Osteocyte (in vitro differentiated cells): ENCODE data around the gene PTPA. TPM values are rescaled to one million over a fixed set of nuclear protein-coding genes. Genes with fewer than 3 reads are reported as not detected.
A peak's percentile ranks its signal among the peaks of the same experiment; 100 is the strongest.
"Not testable (repeated sequence)": the region's sequence is repeated elsewhere in the genome, so short reads cannot be mapped to it uniquely, and the experiment has no call there.

ENCODE experiments used
- DNase-seq: peaks from one replicate; pipeline ENCODE4 v3.0.0; 2021; ENCODE audit warnings: mixed read lengths; ENCODE audit not compliant: unreplicated experiment; ENCODE audit errors: extremely low spot score
- H3K27ac Mint-ChIP-seq: one replicate; pipeline ENCODE4 v1.8.0; 2021; ENCODE audit warnings: mild to moderate bottlenecking, mixed read lengths; ENCODE audit not compliant: unreplicated experiment
- H3K27me3 Mint-ChIP-seq: one replicate; pipeline ENCODE4 v1.8.0; 2021; ENCODE audit warnings: mixed read lengths; ENCODE audit not compliant: unreplicated experiment
- H3K36me3 Mint-ChIP-seq: one replicate; pipeline ENCODE4 v1.8.0; 2021; ENCODE audit warnings: mixed read lengths; ENCODE audit not compliant: unreplicated experiment
- H3K4me1 Mint-ChIP-seq: one replicate; pipeline ENCODE4 v1.8.0; 2021; ENCODE audit warnings: mixed read lengths; ENCODE audit not compliant: unreplicated experiment
- H3K4me3 Mint-ChIP-seq: one replicate; pipeline ENCODE4 v1.8.0; 2021; ENCODE audit warnings: mild to moderate bottlenecking, moderate library complexity, mixed read lengths; ENCODE audit not compliant: unreplicated experiment
- H3K9me3 Mint-ChIP-seq: one replicate; pipeline ENCODE4 v1.8.0; 2021; ENCODE audit warnings: mixed read lengths; ENCODE audit not compliant: unreplicated experiment
- CTCF ChIP-seq: fragments of 200-600 bp; sonication (generic); IDR thresholded peaks from 2 replicates; pipeline ENCODE4 v1.5.0; 2021; ENCODE audit warnings: antibody characterized with exemption, mild to moderate bottlenecking, moderate library complexity
- total RNA-seq: library from RNA; stranded (reverse); gene quantifications from 2 replicates; pipeline ENCODE4 v1.2.1, GENCODE V29; 2021

The PTPA gene
- total RNA-seq, 1 donor from 2014 or later, result 140 TPM

DNA sequence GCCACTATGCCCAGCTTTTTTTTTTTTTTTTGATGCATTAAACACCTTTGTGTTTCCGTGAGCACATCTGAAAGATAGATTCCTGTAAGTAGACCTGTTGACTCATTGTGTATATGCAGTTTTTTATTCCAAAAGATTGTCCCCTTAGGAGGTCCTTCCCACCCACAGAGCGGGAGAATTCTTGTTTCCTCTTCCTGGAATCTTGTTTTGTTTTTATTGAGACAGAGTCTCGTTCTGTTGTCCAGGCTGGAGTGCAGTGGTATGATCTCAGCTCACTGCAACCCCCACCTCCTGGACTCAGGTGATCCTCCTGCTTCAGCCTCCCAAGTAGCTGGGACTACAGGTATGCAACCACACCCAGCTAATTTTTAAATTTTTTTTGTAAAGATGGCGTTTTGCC lies 7.6 kb downstream of the PTPA start:
- Mint-ChIP-seq H3K9me3 (no peaks in the 10 kb centered on the region), H3K27ac (peak overlapping the region; percentile 50), H3K27me3 (no peaks in the 10 kb centered on the region), H3K4me1 (peaks cover 38% of the 10 kb centered on the region), H3K36me3 (peaks cover 12% of the 10 kb centered on the region), H3K4me3 (no peak overlapping the region)
- no peak for TF ChIP-seq CTCF
- no peak for DNase-seq

DNA sequence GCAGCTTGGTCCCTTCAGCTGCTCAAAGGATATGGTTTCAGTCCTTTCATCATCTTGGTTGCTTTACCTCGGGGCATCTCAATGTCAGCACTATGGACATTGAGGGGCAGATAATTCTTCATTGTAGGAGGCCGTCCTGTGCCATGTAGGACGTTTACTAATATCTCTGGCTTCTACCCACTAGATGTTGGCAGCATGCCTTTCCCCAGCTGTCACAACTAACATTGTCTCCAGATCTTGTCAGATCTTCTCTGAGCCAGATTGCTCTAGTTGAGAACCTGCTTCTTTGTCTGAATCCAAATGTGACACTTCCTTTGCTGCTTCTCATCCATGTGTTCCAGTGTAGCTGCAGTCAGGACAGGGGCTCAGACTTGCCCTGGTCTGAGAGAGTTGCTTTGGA lies 10.3 kb downstream of the PTPA start:
- H3K27ac Mint-ChIP-seq, result peak overlapping the region; percentile 90
- DNase-seq, result no peak
- H3K27me3 Mint-ChIP-seq, result no peaks in the 10 kb centered on the region
- peaks cover 38% of the 10 kb centered on the region for H3K4me1 Mint-ChIP-seq
- peaks cover 19% of the 10 kb centered on the region for H3K36me3 Mint-ChIP-seq
- no peak for TF ChIP-seq CTCF
- H3K9me3 Mint-ChIP-seq, result no peaks in the 10 kb centered on the region
- no peak overlapping the region for H3K4me3 Mint-ChIP-seq

- no peak overlapping the region for H3K4me3 Mint-ChIP-seq
- peaks cover 43% of the 10 kb centered on the region for H3K4me1 Mint-ChIP-seq
- peak overlapping the region; percentile 90 for H3K27ac Mint-ChIP-seq
- no peaks in the 10 kb centered on the region for H3K27me3 Mint-ChIP-seq
- no peaks in the 10 kb centered on the region for H3K9me3 Mint-ChIP-seq
- DNase-seq, result no peak
- H3K36me3 Mint-ChIP-seq, result peaks cover 19% of the 10 kb centered on the region
- no peak for TF ChIP-seq CTCF
These were observed 10.9 kb downstream of the PTPA start for GRCh38 chr9:129122133-129122532.

- not testable (repeated sequence) for H3K27ac Mint-ChIP-seq, H3K9me3 Mint-ChIP-seq, H3K27me3 Mint-ChIP-seq, H3K4me3 Mint-ChIP-seq, DNase-seq
- Mint-ChIP-seq H3K36me3 (peaks cover 24% of the 10 kb centered on the region), H3K4me1 (peaks cover 43% of the 10 kb centered on the region)
These were observed 11.8 kb downstream of the PTPA start for GRCh38 chr9:129122976-129123375.

DNA sequence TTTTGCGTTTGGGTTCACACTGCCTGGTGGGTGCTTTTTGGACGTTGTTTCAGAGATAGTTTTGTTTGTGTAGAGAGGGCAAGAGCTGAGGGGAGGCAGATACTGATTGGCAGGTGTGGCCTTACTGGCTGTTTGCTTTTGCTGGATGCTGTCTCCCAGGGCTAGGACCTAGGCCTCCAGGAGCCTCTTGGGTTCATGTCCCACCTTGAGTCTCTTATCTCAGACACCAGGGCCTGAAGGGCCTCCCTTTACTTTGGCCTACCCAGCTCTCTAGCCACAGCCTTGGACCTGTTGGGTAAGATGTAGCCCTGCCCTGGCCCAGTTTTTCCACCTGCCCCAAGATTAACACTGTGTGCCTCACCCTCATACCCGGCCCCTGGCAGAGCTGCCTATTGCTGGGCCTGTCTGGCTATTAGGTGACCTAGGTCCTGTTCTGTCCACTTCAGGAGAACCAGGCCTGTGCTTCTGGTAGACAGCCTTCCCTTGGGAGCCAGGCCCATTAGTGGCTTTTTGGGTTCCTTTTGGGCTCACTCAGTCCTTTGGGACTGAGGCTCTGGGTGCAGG lies 13.4 kb downstream of the PTPA start:
- H3K36me3 Mint-ChIP-seq, result peaks cover 28% of the 10 kb centered on the region
- no peak for TF ChIP-seq CTCF
- no peak overlapping the region for H3K4me3 Mint-ChIP-seq
- H3K27ac Mint-ChIP-seq, result peak overlapping the region; percentile 66
- peaks cover 36% of the 10 kb centered on the region for H3K4me1 Mint-ChIP-seq
- no peaks in the 10 kb centered on the region for H3K27me3 Mint-ChIP-seq
- DNase-seq, result no peak
- H3K9me3 Mint-ChIP-seq, result no peaks in the 10 kb centered on the region

DNA sequence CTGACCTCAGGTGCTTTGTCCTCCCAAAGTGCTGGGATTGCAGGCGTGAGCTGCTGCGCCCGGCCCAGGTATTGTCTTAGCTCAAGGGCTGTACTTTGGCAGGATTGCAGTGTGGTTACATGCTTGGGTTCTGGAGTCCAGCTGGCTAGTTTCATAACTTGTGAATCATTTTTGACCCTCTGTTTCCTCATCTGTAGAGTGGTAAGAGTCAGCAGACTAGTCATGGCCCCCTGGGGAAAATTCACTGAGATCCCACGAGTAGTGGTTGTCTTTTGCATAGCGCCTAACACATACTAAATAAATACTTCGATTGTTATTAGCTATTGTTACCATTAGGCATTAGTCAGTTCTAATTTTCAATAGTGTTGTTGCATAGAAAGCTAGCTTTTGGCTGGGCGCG lies 14.3 kb downstream of the PTPA start:
- H3K4me1 Mint-ChIP-seq, result peaks cover 30% of the 10 kb centered on the region
- no peak overlapping the region for H3K4me3 Mint-ChIP-seq
- H3K9me3 Mint-ChIP-seq, result no peaks in the 10 kb centered on the region
- H3K27ac Mint-ChIP-seq, result peak overlapping the region; percentile 71
- H3K36me3 Mint-ChIP-seq, result peaks cover 28% of the 10 kb centered on the region
- TF ChIP-seq CTCF, result no peak
- no peak for DNase-seq
- no peaks in the 10 kb centered on the region for H3K27me3 Mint-ChIP-seq
